ENCODE measurements around the gene RYR2. TPM values are rescaled to one million over a fixed set of nuclear protein-coding genes. Genes with fewer than 3 reads are reported as not detected.

Gene RYR2
- total RNA-seq, 2 donors from 2014 or later, result 14.2 to 17.1 TPM

- H3K9me3 ChIP-seq, result no peaks in the 10 kb centered on the region
These were observed 129.6 kb downstream of the RYR2 start for GRCh38 chr1:237171454-237172117.

GRCh38 chr1:237172118-237172485 lies 130.1 kb downstream of the RYR2 start:
- intact Hi-C loops (cut with DNase I), result no loop called here
- WGBS, 2 donors, result 13 to 33% methylated on average over 1 of the region's 1 CpG
- DNase-seq (no peak), ATAC-seq (no peak)
- TF ChIP-seq POLR2A (IDR thresholded peaks at IDR 0.05) (no peak), CTCF (IDR thresholded peaks at IDR 0.05) (no peak)
- Histone ChIP-seq H3K4me3 (no peak overlapping the region), H3K27me3 (no peaks in the 10 kb centered on the region), H3K4me1 (no peaks in the 10 kb centered on the region), H3K36me3 (replicated peaks in 1 of 2; ENCODE audit: insufficient read depth in 1 of 2, low read depth in 2 of 2) (no peaks in the 10 kb centered on the region), H3K9me3 (no peaks in the 10 kb centered on the region), H3K27ac (no peak overlapping the region)

More at GRCh38 chr1:237171454-237172117, 129.6 kb downstream of the RYR2 start:
- DNase-seq, result no peak
- TF ChIP-seq CTCF (IDR thresholded peaks at IDR 0.05), result no peak
- no peak for TF ChIP-seq POLR2A (IDR thresholded peaks at IDR 0.05)
- H3K27ac ChIP-seq, result no peak overlapping the region
- intact Hi-C loops (cut with DNase I), result no loop called here
- no peaks in the 10 kb centered on the region for H3K36me3 ChIP-seq (replicated peaks in 1 of 2; ENCODE audit: insufficient read depth in 1 of 2, low read depth in 2 of 2)
- no peaks in the 10 kb centered on the region for H3K27me3 ChIP-seq
- H3K4me1 ChIP-seq, result no peaks in the 10 kb centered on the region
- H3K4me3 ChIP-seq, result no peak overlapping the region
- no peak for ATAC-seq
- WGBS, 2 donors, result 31 to 40% methylated on average over 7 of the region's 7 CpGs

- H3K27ac ChIP-seq, result no peak overlapping the region
- H3K4me3 ChIP-seq, result no peak overlapping the region
- no peaks in the 10 kb centered on the region for H3K9me3 ChIP-seq
- intact Hi-C loops (cut with DNase I), result no loop called here
- TF ChIP-seq CTCF (IDR thresholded peaks at IDR 0.05) (no peak), POLR2A (IDR thresholded peaks at IDR 0.05) (no peak)
- WGBS, 2 donors, result 80 to 85% methylated on average over 6 of the region's 6 CpGs
- no peak for DNase-seq
- no peak for ATAC-seq
- no peaks in the 10 kb centered on the region for H3K4me1 ChIP-seq
- H3K27me3 ChIP-seq, result no peaks in the 10 kb centered on the region
- no peaks in the 10 kb centered on the region for H3K36me3 ChIP-seq (replicated peaks in 1 of 2; ENCODE audit: insufficient read depth in 1 of 2, low read depth in 2 of 2)
These were observed 137.5 kb downstream of the RYR2 start for GRCh38 chr1:237179503-237179902.

GRCh38 chr1:237180256-237180655 lies 138.3 kb downstream of the RYR2 start:
- intact Hi-C loops (cut with DNase I), result no loop called here
- Histone ChIP-seq H3K9me3 (no peaks in the 10 kb centered on the region), H3K27me3 (no peaks in the 10 kb centered on the region), H3K4me1 (no peaks in the 10 kb centered on the region), H3K36me3 (replicated peaks in 1 of 2; ENCODE audit: insufficient read depth in 1 of 2, low read depth in 2 of 2) (no peaks in the 10 kb centered on the region), H3K4me3 (no peak overlapping the region), H3K27ac (no peak overlapping the region)
- no peak for DNase-seq
- 68 to 91% methylated on average over 2 of the region's 2 CpGs for WGBS, 2 donors
- ATAC-seq, result no peak
- TF ChIP-seq CTCF (IDR thresholded peaks at IDR 0.05), result no peak
- no peak for TF ChIP-seq POLR2A (IDR thresholded peaks at IDR 0.05)

GRCh38 chr1:237181743-237182317 lies 139.8 kb downstream of the RYR2 start:
- 81 to 85% methylated on average over 12 of the region's 12 CpGs for WGBS, 2 donors
- TF ChIP-seq CTCF (IDR thresholded peaks at IDR 0.05) (no peak), POLR2A (IDR thresholded peaks at IDR 0.05) (no peak)
- intact Hi-C loops (cut with DNase I), result no loop called here
- H3K4me3 ChIP-seq, result no peak overlapping the region
- H3K36me3 ChIP-seq (replicated peaks in 1 of 2; ENCODE audit: insufficient read depth in 1 of 2, low read depth in 2 of 2), result no peaks in the 10 kb centered on the region
- no peaks in the 10 kb centered on the region for H3K4me1 ChIP-seq
- H3K9me3 ChIP-seq, result no peaks in the 10 kb centered on the region
- H3K27ac ChIP-seq, result no peak overlapping the region
- peak in 1 of 4 donors; percentile 16 for DNase-seq
- H3K27me3 ChIP-seq, result no peaks in the 10 kb centered on the region
- no peak for ATAC-seq
